Measurements from ENCODE around the gene NUDT5.

Gene NUDT5

GRCh38 chr10:12160664-12161063 is 35.0 kb downstream of the NUDT5 start:
- DNase-seq: no peak

GRCh38 chr10:12158111-12158510 is 37.6 kb downstream of the NUDT5 start:
- DNase-seq: no peak

GRCh38 chr10:12156367-12157123 is 39.1 kb downstream of the NUDT5 start:
- DNase-seq: no peak

- DNase-seq: no peak
These were observed 41.2 kb downstream of the NUDT5 start for GRCh38 chr10:12154516-12154915.

GRCh38 chr10:12150163-12150562 is 45.5 kb downstream of the NUDT5 start:
- DNase-seq: no peak

- no peak for DNase-seq
These were observed 51.2 kb downstream of the NUDT5 start for GRCh38 chr10:12144538-12144937.

- DNase-seq: no peak
These were observed 55.7 kb downstream of the NUDT5 start for GRCh38 chr10:12140038-12140437.

- DNase-seq: no peak
These were observed 60.1 kb downstream of the NUDT5 start for GRCh38 chr10:12135631-12136030.

GRCh38 chr10:12130237-12130872 is 65.3 kb downstream of the NUDT5 start:
- peak; percentile 37 for DNase-seq

GRCh38 chr10:12129222-12130111 is 66.2 kb downstream of the NUDT5 start, which contains the start of gene SEC61A2:
Gene SEC61A2, plus strand, starts transcription at chr10:12129677. Its CDS starts 111 bp downstream, at chr10:12129788.
- DNase-seq: peak; percentile 50

GRCh38 chr10:12121673-12122072 is 74.0 kb downstream of the NUDT5 start:
- no peak for DNase-seq
